Adipocyte (in vitro differentiated cells): ENCODE results near the gene MICAL2.

Source experiments
- DNase-seq: peaks from one replicate; pipeline ENCODE4 v3.0.0-alpha.2; 2015; ENCODE audit warnings: low read depth
- H3K27me3 ChIP-seq: replicated peaks from 2 replicates; pipeline ENCODE4 v1.7.0; 2013; ENCODE audit warnings: mild to moderate bottlenecking, low read length, moderate library complexity; ENCODE audit not compliant: control insufficient read depth, insufficient read depth
- H3K36me3 ChIP-seq: 2 replicates; pipeline ENCODE4 v1.7.0; 2013; ENCODE audit warnings: low read length, mild to moderate bottlenecking, moderate library complexity; ENCODE audit not compliant: control insufficient read depth, insufficient read depth, severe bottlenecking
- H3K4me1 ChIP-seq: 2 replicates; pipeline ENCODE4 v1.7.0; 2013; ENCODE audit warnings: mild to moderate bottlenecking, low read length, moderate library complexity; ENCODE audit not compliant: control insufficient read depth, insufficient read depth
- H3K4me3 ChIP-seq: 2 replicates; pipeline ENCODE4 v1.7.0; 2013; ENCODE audit warnings: mild to moderate bottlenecking, low read length, moderate library complexity
- H3K9ac ChIP-seq: 2 replicates; pipeline ENCODE4 v1.7.0; 2013; ENCODE audit warnings: mild to moderate bottlenecking, low read length, moderate library complexity
- H3K9me3 ChIP-seq: 2 replicates; pipeline ENCODE4 v1.7.0; 2013; ENCODE audit warnings: mild to moderate bottlenecking, low read length, moderate library complexity; ENCODE audit not compliant: control insufficient read depth

MICAL2 gene

GRCh38 chr11:12154871-12155668, 44.7 kb downstream of the MICAL2 start:
- H3K4me1 ChIP-seq: peaks cover 34% of the 10 kb centered on the region
- no peaks in the 10 kb centered on the region for H3K36me3 ChIP-seq
- no peak overlapping the region for H3K4me3 ChIP-seq
- no peak overlapping the region for H3K9ac ChIP-seq
- no peaks in the 10 kb centered on the region for H3K27me3 ChIP-seq
- DNase-seq: no peak
- no peaks in the 10 kb centered on the region for H3K9me3 ChIP-seq

GRCh38 chr11:12155696-12156095, 45.3 kb downstream of the MICAL2 start:
- Histone ChIP-seq H3K4me3 (no peak overlapping the region), H3K4me1 (peaks cover 35% of the 10 kb centered on the region), H3K9me3 (no peaks in the 10 kb centered on the region), H3K36me3 (no peaks in the 10 kb centered on the region), H3K27me3 (no peaks in the 10 kb centered on the region), H3K9ac (no peak overlapping the region)
- DNase-seq: no peak

GRCh38 chr11:12156301-12157140, 46.1 kb downstream of the MICAL2 start:
- H3K36me3 ChIP-seq: no peaks in the 10 kb centered on the region
- H3K9me3 ChIP-seq: no peaks in the 10 kb centered on the region
- H3K27me3 ChIP-seq: no peaks in the 10 kb centered on the region
- H3K4me3 ChIP-seq: no peak overlapping the region
- peaks cover 35% of the 10 kb centered on the region for H3K4me1 ChIP-seq
- no peak for DNase-seq
- H3K9ac ChIP-seq: peak overlapping the region; percentile 21

- Histone ChIP-seq H3K36me3 (peaks cover 4% of the 10 kb centered on the region), H3K4me1 (peaks cover 35% of the 10 kb centered on the region), H3K9me3 (no peaks in the 10 kb centered on the region), H3K4me3 (no peak overlapping the region), H3K27me3 (no peaks in the 10 kb centered on the region), H3K9ac (peak overlapping the region; percentile 44)
- DNase-seq: peak; percentile 73
Measured at GRCh38 chr11:12157241-12157661, 46.9 kb downstream of the MICAL2 start.

GRCh38 chr11:12158909-12159308, 48.5 kb downstream of the MICAL2 start:
- DNase-seq: no peak
- Histone ChIP-seq H3K9me3 (no peaks in the 10 kb centered on the region), H3K9ac (peak overlapping the region; percentile 38), H3K27me3 (no peaks in the 10 kb centered on the region), H3K4me1 (peaks cover 37% of the 10 kb centered on the region), H3K4me3 (no peak overlapping the region), H3K36me3 (peaks cover 13% of the 10 kb centered on the region)

GRCh38 chr11:12159351-12160099, 49.1 kb downstream of the MICAL2 start:
- peak; percentile 89 for DNase-seq
- Histone ChIP-seq H3K4me3 (peak overlapping the region; percentile 4), H3K9ac (peak overlapping the region; percentile 38), H3K27me3 (no peaks in the 10 kb centered on the region), H3K9me3 (no peaks in the 10 kb centered on the region), H3K36me3 (peaks cover 13% of the 10 kb centered on the region), H3K4me1 (peaks cover 40% of the 10 kb centered on the region)

GRCh38 chr11:12160231-12160630, 49.8 kb downstream of the MICAL2 start:
- no peaks in the 10 kb centered on the region for H3K9me3 ChIP-seq
- peaks cover 13% of the 10 kb centered on the region for H3K36me3 ChIP-seq
- H3K27me3 ChIP-seq: no peaks in the 10 kb centered on the region
- H3K9ac ChIP-seq: peak overlapping the region; percentile 38
- H3K4me1 ChIP-seq: peaks cover 40% of the 10 kb centered on the region
- H3K4me3 ChIP-seq: no peak overlapping the region
- DNase-seq: no peak

- Histone ChIP-seq H3K9me3 (no peaks in the 10 kb centered on the region), H3K4me3 (no peak overlapping the region), H3K36me3 (peaks cover 13% of the 10 kb centered on the region), H3K27me3 (no peaks in the 10 kb centered on the region), H3K4me1 (peaks cover 40% of the 10 kb centered on the region), H3K9ac (no peak overlapping the region)
- DNase-seq: no peak
Measured at GRCh38 chr11:12160680-12161079, 50.3 kb downstream of the MICAL2 start.

- Histone ChIP-seq H3K4me3 (no peak overlapping the region), H3K27me3 (no peaks in the 10 kb centered on the region), H3K9ac (no peak overlapping the region), H3K36me3 (peaks cover 13% of the 10 kb centered on the region), H3K9me3 (no peaks in the 10 kb centered on the region), H3K4me1 (peaks cover 40% of the 10 kb centered on the region)
- no peak for DNase-seq
Measured at GRCh38 chr11:12161137-12161536, 50.7 kb downstream of the MICAL2 start.

- no peak overlapping the region for H3K4me3 ChIP-seq
- no peaks in the 10 kb centered on the region for H3K9me3 ChIP-seq
- H3K9ac ChIP-seq: no peak overlapping the region
- no peaks in the 10 kb centered on the region for H3K27me3 ChIP-seq
- H3K36me3 ChIP-seq: peaks cover 13% of the 10 kb centered on the region
- peaks cover 35% of the 10 kb centered on the region for H3K4me1 ChIP-seq
- DNase-seq: no peak
Measured at GRCh38 chr11:12161603-12162350, 51.4 kb downstream of the MICAL2 start.
